Type B pancreatic cell (in vitro differentiated cells): ENCODE measurements around the gene PDGFD. TPM values are rescaled to one million over a fixed set of nuclear protein-coding genes. Genes with fewer than 3 reads are reported as not detected.
A peak's percentile ranks its signal among the peaks of the same experiment; 100 is the strongest.

Source experiments
- DNase-seq: peaks from one replicate; pipeline ENCODE4 v3.0.0; 2021; ENCODE audit warnings: mixed read lengths; ENCODE audit not compliant: unreplicated experiment; ENCODE audit errors: extremely low spot score
- H3K27ac Mint-ChIP-seq: 2 replicates; pipeline ENCODE4 v1.8.0; 2021; ENCODE audit warnings: mild to moderate bottlenecking, mixed read lengths
- H3K27me3 Mint-ChIP-seq: 2 replicates; pipeline ENCODE4 v1.8.0; 2021; ENCODE audit warnings: mixed read lengths
- H3K36me3 Mint-ChIP-seq: 2 replicates; pipeline ENCODE4 v1.8.0; 2021; ENCODE audit warnings: mixed read lengths
- H3K4me1 Mint-ChIP-seq: one replicate; pipeline ENCODE4 v1.8.0; 2021; ENCODE audit warnings: mixed read lengths; ENCODE audit not compliant: unreplicated experiment
- H3K4me3 Mint-ChIP-seq: 2 replicates; pipeline ENCODE4 v1.8.0; 2021; ENCODE audit warnings: mild to moderate bottlenecking, mixed read lengths
- H3K9me3 Mint-ChIP-seq: 2 replicates; pipeline ENCODE4 v1.8.0; 2021; ENCODE audit warnings: mixed read lengths
- CTCF ChIP-seq: fragments of 200-600 bp; sonication (generic); conservative IDR thresholded peaks from 2 replicates; pipeline ENCODE4 v1.5.0; 2021; ENCODE audit warnings: antibody characterized with exemption, mild to moderate bottlenecking
- total RNA-seq: library from RNA; stranded (reverse); gene quantifications from 2 replicates; pipeline ENCODE4 v1.2.1, GENCODE V29; 2021; ENCODE audit warnings: low replicate concordance

Gene PDGFD
- total RNA-seq, 1 donor from 2014 or later = 17.8 TPM

GRCh38 chr11:104198576-104198975 is 34.6 kb upstream of the PDGFD start:
- no peaks in the 10 kb centered on the region for H3K36me3 Mint-ChIP-seq
- H3K4me3 Mint-ChIP-seq = no peak overlapping the region
- TF ChIP-seq CTCF = no peak
- H3K4me1 Mint-ChIP-seq = no peaks in the 10 kb centered on the region
- no peak overlapping the region for H3K27ac Mint-ChIP-seq
- H3K9me3 Mint-ChIP-seq = no peaks in the 10 kb centered on the region
- DNase-seq = no peak
- no peaks in the 10 kb centered on the region for H3K27me3 Mint-ChIP-seq

GRCh38 chr11:104191124-104191523 is 27.2 kb upstream of the PDGFD start:
- no peak overlapping the region for H3K4me3 Mint-ChIP-seq
- no peaks in the 10 kb centered on the region for H3K36me3 Mint-ChIP-seq
- no peaks in the 10 kb centered on the region for H3K9me3 Mint-ChIP-seq
- no peaks in the 10 kb centered on the region for H3K27me3 Mint-ChIP-seq
- no peak for TF ChIP-seq CTCF
- no peak for DNase-seq
- H3K4me1 Mint-ChIP-seq = no peaks in the 10 kb centered on the region
- no peak overlapping the region for H3K27ac Mint-ChIP-seq

- H3K4me1 Mint-ChIP-seq = no peaks in the 10 kb centered on the region
- H3K27ac Mint-ChIP-seq = no peak overlapping the region
- TF ChIP-seq CTCF = no peak
- H3K36me3 Mint-ChIP-seq = no peaks in the 10 kb centered on the region
- no peaks in the 10 kb centered on the region for H3K27me3 Mint-ChIP-seq
- H3K4me3 Mint-ChIP-seq = no peak overlapping the region
- no peaks in the 10 kb centered on the region for H3K9me3 Mint-ChIP-seq
- no peak for DNase-seq
These were observed 19.6 kb upstream of the PDGFD start for GRCh38 chr11:104183593-104183992.

GRCh38 chr11:104175769-104176168 is 11.8 kb upstream of the PDGFD start:
- H3K4me1 Mint-ChIP-seq = no peaks in the 10 kb centered on the region
- no peaks in the 10 kb centered on the region for H3K9me3 Mint-ChIP-seq
- no peaks in the 10 kb centered on the region for H3K36me3 Mint-ChIP-seq
- DNase-seq = no peak
- no peak overlapping the region for H3K27ac Mint-ChIP-seq
- H3K27me3 Mint-ChIP-seq = no peaks in the 10 kb centered on the region
- no peak for TF ChIP-seq CTCF
- no peak overlapping the region for H3K4me3 Mint-ChIP-seq

- no peaks in the 10 kb centered on the region for H3K27me3 Mint-ChIP-seq
- no peak for DNase-seq
- H3K36me3 Mint-ChIP-seq = no peaks in the 10 kb centered on the region
- no peak for TF ChIP-seq CTCF
- H3K4me1 Mint-ChIP-seq = no peaks in the 10 kb centered on the region
- no peaks in the 10 kb centered on the region for H3K9me3 Mint-ChIP-seq
- H3K27ac Mint-ChIP-seq = no peak overlapping the region
- no peak overlapping the region for H3K4me3 Mint-ChIP-seq
These were observed 5.1 kb upstream of the PDGFD start for GRCh38 chr11:104169091-104169490.

GRCh38 chr11:104165014-104165413 is 1.1 kb upstream of the PDGFD start:
- no peaks in the 10 kb centered on the region for H3K36me3 Mint-ChIP-seq
- no peak for TF ChIP-seq CTCF
- H3K4me3 Mint-ChIP-seq = peak overlapping the region; percentile 62
- H3K9me3 Mint-ChIP-seq = no peaks in the 10 kb centered on the region
- H3K27me3 Mint-ChIP-seq = no peaks in the 10 kb centered on the region
- DNase-seq = no peak
- H3K4me1 Mint-ChIP-seq = peaks cover 3% of the 10 kb centered on the region
- no peak overlapping the region for H3K27ac Mint-ChIP-seq
